Suppressor macrophage treated with lipopolysaccharide for 4 hours (primary cell): ENCODE measurements around the gene CMBL.
"Not testable (repeated sequence)": the region's sequence is repeated elsewhere in the genome, so short reads cannot be mapped to it uniquely, and the experiment has no call there.

Experiments used
- DNase-seq: peaks from one replicate; pipeline ENCODE4 v3.0.0-alpha.2; 2020

CMBL gene

GRCh38 chr5:10253390-10253789, 54.3 kb downstream of the CMBL start:
- no peak for DNase-seq

GRCh38 chr5:10251405-10251804, 56.3 kb downstream of the CMBL start:
- DNase-seq, result no peak

GRCh38 chr5:10250806-10251276, 56.9 kb downstream of the CMBL start:
- DNase-seq, result no peak

- DNase-seq, result peak; percentile 98
Observed at GRCh38 chr5:10249948-10250805, 57.5 kb downstream of the CMBL start, which contains the start of gene CCT5. Gene CCT5 (plus strand): TSS chr5:10250280. CDS start chr5:10250341, 61 bp downstream.

GRCh38 chr5:10248378-10249260, 59.1 kb downstream of the CMBL start:
- DNase-seq, result no peak

GRCh38 chr5:10247217-10247616, 60.5 kb downstream of the CMBL start:
- DNase-seq, result not testable (repeated sequence)

GRCh38 chr5:10246761-10247160, 60.9 kb downstream of the CMBL start:
- no peak for DNase-seq

GRCh38 chr5:10244342-10244944, 63.3 kb downstream of the CMBL start:
- DNase-seq, result no peak

GRCh38 chr5:10243660-10244240, 64.0 kb downstream of the CMBL start:
- no peak for DNase-seq

- no peak for DNase-seq
Observed at GRCh38 chr5:10235350-10235749, 72.4 kb downstream of the CMBL start.

- peak; percentile 11 for DNase-seq
Observed at GRCh38 chr5:10233505-10233904, 74.2 kb downstream of the CMBL start.

- DNase-seq, result no peak
Observed at GRCh38 chr5:10233011-10233410, 74.7 kb downstream of the CMBL start.

- DNase-seq, result no peak
Observed at GRCh38 chr5:10232386-10232785, 75.3 kb downstream of the CMBL start.

GRCh38 chr5:10229306-10230048, 78.2 kb downstream of the CMBL start:
- DNase-seq, result no peak

GRCh38 chr5:10228288-10228687, 79.4 kb downstream of the CMBL start:
- no peak for DNase-seq
